Measurements from ENCODE around the gene FAM184A.
"Not testable (repeated sequence)": the region's sequence is repeated elsewhere in the genome, so short reads cannot be mapped to it uniquely, and the experiment has no call there.

FAM184A gene

DNA sequence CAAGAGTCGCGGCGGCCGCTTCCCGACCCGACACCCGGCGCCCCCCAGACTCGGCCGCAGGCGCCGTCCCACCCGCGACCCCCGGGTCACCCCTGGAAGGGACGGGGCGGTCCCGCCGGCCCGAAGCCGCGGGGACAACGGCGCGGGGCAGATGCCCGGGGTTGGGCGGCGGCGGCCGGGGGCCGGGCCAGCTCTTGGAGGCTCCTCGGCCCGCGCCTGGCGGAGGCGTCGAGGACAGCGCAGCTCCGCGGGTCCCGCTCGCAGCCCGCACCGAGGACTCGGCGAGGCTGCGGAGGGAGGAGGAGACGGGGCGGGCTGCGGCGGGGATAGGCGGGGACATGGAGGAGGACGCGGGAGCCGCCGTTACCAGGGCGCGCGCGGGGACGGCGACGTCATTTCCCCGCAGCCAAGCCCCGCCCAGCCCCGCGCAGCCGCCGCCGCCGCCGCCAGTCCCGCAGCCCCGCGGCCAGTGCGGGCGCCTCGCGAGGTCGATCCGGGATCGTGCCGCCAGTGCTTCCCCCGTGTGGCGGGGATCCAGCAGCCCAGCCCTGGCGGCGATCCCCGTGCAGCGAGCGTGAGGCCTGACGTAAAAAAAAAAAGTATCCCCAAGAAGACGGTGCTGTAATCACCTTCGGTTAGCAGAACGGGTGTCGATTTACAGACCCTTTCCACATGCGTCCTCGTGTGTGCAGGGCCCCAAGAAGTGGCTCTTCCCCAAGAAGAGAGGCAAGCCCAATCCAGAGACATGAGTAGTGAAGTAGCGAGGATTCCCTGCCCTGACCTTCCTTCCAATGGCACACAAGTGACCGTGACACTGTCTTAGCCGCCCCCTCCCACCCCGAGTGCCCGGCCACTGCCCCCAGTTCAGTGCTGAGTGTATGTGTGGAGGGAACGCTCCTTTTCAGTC lies at the start of gene FAM184A:
FAM184A (minus strand) TSS at position 289 of the 907 bp plus-strand sequence. CDS start 365 bp downstream, outside the sequence.
- peak; percentile 79 for DNase-seq

- no peak for DNase-seq
Measured at GRCh38 chr6:119127627-119128026, 49.2 kb upstream of the FAM184A start.

- no peak for DNase-seq
Measured at GRCh38 chr6:119126826-119127225, 48.4 kb upstream of the FAM184A start.

GRCh38 chr6:119126140-119126539 lies 47.7 kb upstream of the FAM184A start:
- DNase-seq = no peak

- DNase-seq = no peak
Measured at GRCh38 chr6:119125576-119125975, 47.1 kb upstream of the FAM184A start.

- DNase-seq = no peak
Measured at GRCh38 chr6:119124079-119124824, 45.8 kb upstream of the FAM184A start.

DNA sequence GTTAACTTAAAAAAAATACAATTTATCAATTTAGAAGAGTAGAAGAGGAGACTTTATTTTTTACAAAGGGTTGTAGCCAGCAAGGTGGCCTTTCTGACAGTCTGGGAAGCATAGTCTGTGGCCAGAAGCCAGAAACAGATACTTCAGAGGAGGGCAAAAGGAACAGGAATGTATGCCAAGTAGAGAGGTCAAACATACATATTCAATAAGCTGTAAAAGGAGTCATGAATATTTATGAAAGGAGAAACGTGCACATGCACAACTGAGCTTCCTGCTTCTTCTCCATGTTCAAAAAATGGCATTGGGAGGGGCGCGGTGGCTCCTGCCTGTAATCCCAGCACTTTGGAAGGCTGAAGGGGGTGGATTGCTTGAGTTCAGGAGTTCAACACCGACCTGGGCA lies 43.9 kb upstream of the FAM184A start:
- no peak for DNase-seq

DNA sequence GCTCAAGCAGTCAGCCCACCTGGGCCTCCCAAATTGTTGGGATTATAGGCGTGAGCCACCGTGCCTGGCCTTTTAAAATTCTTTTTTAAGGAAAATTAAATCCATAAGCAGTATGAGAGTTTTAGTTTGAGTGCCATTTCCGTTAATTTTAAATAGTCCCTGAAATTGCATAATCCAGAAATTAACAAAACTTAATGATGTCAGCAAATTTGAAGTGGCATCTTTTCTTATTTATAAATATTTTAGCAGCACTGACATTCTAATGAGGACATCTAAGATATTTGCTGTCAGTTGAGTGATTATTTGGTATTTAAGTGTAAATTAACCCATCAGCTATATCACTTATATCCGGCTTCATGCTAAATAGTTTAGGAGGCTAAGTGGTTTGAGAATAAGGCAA lies 42.9 kb upstream of the FAM184A start:
- DNase-seq = no peak

- no peak for DNase-seq
Measured at GRCh38 chr6:119119989-119120388, 41.5 kb upstream of the FAM184A start.

- DNase-seq = not testable (repeated sequence)
Measured at GRCh38 chr6:119119062-119119461, 40.6 kb upstream of the FAM184A start.

GRCh38 chr6:119116712-119117281 lies 38.3 kb upstream of the FAM184A start:
- no peak for DNase-seq

DNA sequence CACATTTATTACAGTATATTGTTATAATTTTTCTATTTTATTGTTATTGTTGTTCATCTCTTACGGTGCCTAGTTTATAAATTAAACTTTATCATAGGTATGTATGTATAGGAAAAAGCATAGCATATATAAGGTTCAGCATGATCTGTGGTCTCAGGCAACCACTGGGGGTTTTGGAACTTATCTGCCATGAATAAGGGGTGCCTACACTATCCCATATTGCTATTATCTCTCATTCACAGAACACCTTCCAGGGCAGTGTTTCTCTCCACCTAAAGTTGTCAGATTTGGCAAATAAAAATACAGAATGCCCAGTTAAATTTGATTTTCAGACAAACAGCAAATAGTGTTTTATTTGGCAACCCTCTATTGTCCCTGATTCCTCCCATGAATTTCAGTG lies 35.5 kb upstream of the FAM184A start:
- no peak for DNase-seq

GRCh38 chr6:119112812-119113530 lies 34.5 kb upstream of the FAM184A start:
- no peak for DNase-seq

- DNase-seq = peak; percentile 26
Measured at GRCh38 chr6:119110601-119111548, 32.4 kb upstream of the FAM184A start.

DNA sequence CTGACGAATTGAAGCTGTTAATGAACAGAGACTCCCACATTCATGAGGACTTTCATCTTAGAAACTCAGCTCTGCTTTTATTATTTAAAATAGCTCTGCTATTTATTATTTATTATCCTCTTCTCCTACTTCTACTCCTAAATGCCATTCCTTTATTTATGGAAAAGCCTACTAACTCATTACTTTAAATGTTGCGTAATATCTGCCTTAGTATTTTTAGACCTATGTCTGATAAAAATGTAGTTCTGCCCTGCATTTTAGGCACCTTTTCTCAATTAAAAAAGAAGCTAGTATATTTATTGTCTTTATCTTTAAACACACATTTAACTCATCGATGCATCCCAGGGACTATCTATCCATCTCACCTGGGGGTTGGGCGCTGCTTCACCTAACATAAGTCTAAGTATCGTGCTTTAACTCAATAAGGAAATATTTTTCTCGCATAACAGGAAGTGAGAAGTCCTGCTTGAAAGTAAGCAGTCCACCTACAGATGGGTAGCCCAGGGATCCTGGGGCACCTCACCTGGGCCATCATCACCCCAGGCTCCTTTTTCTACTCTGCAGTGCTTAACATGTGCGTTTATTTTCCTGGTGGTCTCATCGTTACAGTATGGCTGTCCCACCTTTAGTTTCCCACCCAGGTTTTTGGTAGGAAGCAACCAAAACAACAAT lies 31.3 kb upstream of the FAM184A start:
- no peak for DNase-seq

GRCh38 chr6:119108076-119108475 lies 29.6 kb upstream of the FAM184A start:
- no peak for DNase-seq

- no peak for DNase-seq
Measured at GRCh38 chr6:119105282-119105681, 26.8 kb upstream of the FAM184A start.

GRCh38 chr6:119102901-119103300 lies 24.4 kb upstream of the FAM184A start:
- no peak for DNase-seq

DNA sequence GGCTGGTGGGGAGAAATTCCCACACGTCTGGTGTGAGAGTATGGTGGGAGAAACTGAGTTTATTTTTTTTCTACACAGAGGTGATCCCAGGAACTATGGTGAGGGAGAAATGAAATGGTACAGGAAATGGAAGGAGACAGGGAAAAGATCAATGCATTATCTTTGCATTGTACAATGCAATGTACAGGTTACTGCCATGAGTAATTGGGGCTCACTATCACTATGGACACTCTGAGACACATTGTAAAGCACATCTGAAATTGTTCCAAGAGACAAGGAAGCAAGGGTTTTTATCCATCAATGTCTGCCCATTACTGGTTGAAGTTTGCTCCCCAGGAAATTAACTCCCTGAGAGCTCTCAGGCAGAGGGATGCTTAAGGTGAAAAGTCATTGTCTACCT lies 21.7 kb upstream of the FAM184A start:
- DNase-seq = no peak

DNA sequence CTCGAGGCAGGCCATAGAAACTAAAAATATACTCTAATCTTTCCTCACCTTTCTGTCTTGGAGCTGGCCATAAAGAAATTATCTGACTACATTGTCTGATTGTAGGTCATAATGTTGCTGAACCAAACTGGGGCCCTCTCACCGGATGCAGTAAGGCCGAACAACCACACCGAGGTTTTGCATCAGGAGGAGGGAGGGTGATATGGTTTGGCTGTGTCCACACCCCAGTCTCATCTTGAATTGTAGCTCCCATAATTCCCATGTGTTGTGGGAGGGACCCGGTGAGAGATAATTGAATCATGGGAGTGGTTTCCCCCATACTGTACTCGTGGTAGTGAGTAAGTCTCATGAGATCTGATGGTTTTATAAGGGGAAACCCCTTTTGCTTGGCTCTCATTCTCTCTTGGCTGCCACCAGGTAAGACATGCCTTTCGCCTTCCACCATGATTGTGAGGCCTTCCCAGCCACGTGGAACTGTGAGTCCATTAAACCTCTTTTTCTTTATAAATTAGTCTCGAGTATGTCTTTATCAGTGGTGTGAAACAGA lies 19.4 kb upstream of the FAM184A start:
- not testable (repeated sequence) for DNase-seq

All from activated naive CD4-positive, alpha-beta T cell treated with anti-CD3 and anti-CD28 coated beads, Interleukin-2, amount 50 U/mL, for 16 hours (primary cell).